ENCODE measurements around the gene SOX13.

GRCh38 chr1:204093421-204093717 lies 20.5 kb downstream of the SOX13 start:
- TF ChIP-seq YY1 (IDR thresholded peaks at IDR 0.05; ENCODE audit: insufficient read depth, insufficient read length), result no peak
- no peak for TF ChIP-seq ZNF274 (IDR thresholded peaks at IDR 0.05; ENCODE audit: low read depth, low read length)
- no peak for TF ChIP-seq SUZ12 (IDR thresholded peaks at IDR 0.05; ENCODE audit: extremely low read depth, insufficient read depth, insufficient read length)
